ENCODE results near the gene TES. TPM values are rescaled to one million over a fixed set of nuclear protein-coding genes. Genes with fewer than 3 reads are reported as not detected.

The TES gene
- total and polyA plus RNA-seq, 2 of the 8 experiments (the other 6 are each of a cell fraction or from before 2014, with no cell fraction given) = 18.2 to 36.3 TPM

- Histone ChIP-seq H4K20me1 (replicated peaks in 1 of 2; ENCODE audit: control insufficient read depth in 1 of 2, insufficient read depth in 2 of 2, low read length in 2 of 2) (no peaks in the 10 kb centered on the region), H3K23ac (ENCODE audit: insufficient read length) (no peak overlapping the region), H3K56ac (replicated peaks; ENCODE audit: insufficient read length, low read depth, low read length) (no peak overlapping the region), H3K14ac (ENCODE audit: insufficient read length) (no peak overlapping the region), H3K79me1 (ENCODE audit: low read depth, low read length) (no peaks in the 10 kb centered on the region), H4K8ac (ENCODE audit: extremely low read depth, insufficient read depth, low read length) (no peak overlapping the region), H2AK5ac (ENCODE audit: low read depth, low read length) (no peak overlapping the region), H3K4me3 (ENCODE audit: extremely low read depth in 1 of 4, insufficient read depth in 2 of 4, low read depth in 3 of 4, low read length in 4 of 4) (no peak overlapping the region), H3K4ac (replicated peaks; ENCODE audit: insufficient read length, low read depth, low read length) (no peak overlapping the region), H3K9ac (replicated peaks in 1 of 4; ENCODE audit: extremely low read depth in 1 of 4, low read depth in 3 of 4, low read length in 3 of 4) (no peak overlapping the region), H2BK5ac (ENCODE audit: low read depth, low read length) (no peak overlapping the region), H3K18ac (ENCODE audit: extremely low read depth, low read length) (no peak overlapping the region), H3K4me1 (replicated peaks in 1 of 4; ENCODE audit: control insufficient read depth in 3 of 4, insufficient read depth in 4 of 4, low read length in 3 of 4) (peaks cover 0 to 3% (median 0%) of the 10 kb centered on the region in 4 experiments; a peak in 1 of 7 replicates), H3K79me2 (ENCODE audit: control insufficient read depth in 1 of 2, insufficient read depth in 2 of 2, low read length in 2 of 2) (no peaks in the 10 kb centered on the region), H3K27ac (ENCODE audit: low read depth, low read length) (no peak overlapping the region), H3K27me3 (replicated peaks in 1 of 4; ENCODE audit: control insufficient read depth in 3 of 4, extremely low read depth in 1 of 4, insufficient read depth in 3 of 4, low read length in 3 of 4) (peaks cover 0 to 4% (median under 1%) of the 10 kb centered on the region in 4 experiments; a peak in 3 of 7 replicates), H3K9me3 (ENCODE audit: insufficient read depth in 2 of 2, low read depth in 1 of 2, low read length in 1 of 2) (no peaks in the 10 kb centered on the region), H2BK15ac (ENCODE audit: low read length) (no peak overlapping the region), H4K5ac (ENCODE audit: insufficient read length, low read depth, low read length) (no peak overlapping the region), H2BK20ac (ENCODE audit: low read length) (no peak overlapping the region), H2BK12ac (ENCODE audit: low read depth, low read length) (no peak overlapping the region), H3K36me3 (ENCODE audit: control insufficient read depth in 2 of 4, insufficient read depth in 4 of 4, low read length in 3 of 4) (no peaks in the 10 kb centered on the region), H2BK120ac (replicated peaks; ENCODE audit: low read depth, low read length) (no peak overlapping the region), H4K91ac (replicated peaks; ENCODE audit: insufficient read length, low read length) (no peak overlapping the region), H2AFZ (ENCODE audit: low read length) (no peak overlapping the region), H3K23me2 (ENCODE audit: low read depth, low read length) (peaks cover 1% of the 10 kb centered on the region; the same call in 1 of the 2 replicates), H3K4me2 (ENCODE audit: insufficient read depth in 1 of 2, low read depth in 2 of 2, low read length in 2 of 2) (no peak overlapping the region)
- ChIA-PET POLR2A (ENCODE audit: partially characterized antibody) (no interaction called here), CTCF (ENCODE audit: partially characterized antibody) (interaction anchor here (1.0 to 1.9 kb wide), 3 partner anchors 25 to 321 kb away, joined by 3 to 7 read pairs (median 3); no protein-coding TSS in a partner anchor)
- 88% methylated on average over 1 of the region's 1 CpG; no CpG with 5 or more reads in 1 of the 2 experiments for whole genome bisulfite sequencing, 2 experiments (ENCODE audit: extremely low coverage in 1 of 2, insufficient coverage in 1 of 2, insufficient read length in 1 of 2, insufficient replicate concordance in 2 of 2, low coverage in 1 of 2, low lambda C conversion rate in 2 of 2, missing lambda C conversion rate in 1 of 2)
- no peak for TF ChIP-seq HDAC6 (IDR thresholded peaks at IDR 0.05; ENCODE audit: low read depth, low read length)
- TF ChIP-seq TAF7 (optimal IDR thresholded peaks at IDR 0.05; ENCODE audit: borderline replicate concordance, low read depth, low read length) = no peak
- no peak for TF ChIP-seq NANOG (IDR thresholded peaks at IDR 0.05; ENCODE audit: insufficient read depth, low read depth, low read length, poor library complexity, severe bottlenecking)
- no peak for TF ChIP-seq SP1 (IDR thresholded peaks at IDR 0.05; ENCODE audit: low read depth, low read length)
- no peak for TF ChIP-seq JUN (IDR thresholded peaks at IDR 0.05; ENCODE audit: low read depth, low read length)
- no peak for TF ChIP-seq FOSL1 (IDR thresholded peaks at IDR 0.05; ENCODE audit: insufficient read depth, low read depth, low read length)
- no peak for TF ChIP-seq POLR2AphosphoS5 (IDR thresholded peaks at IDR 0.05; ENCODE audit: low read depth, low read length)
- TF ChIP-seq SP4 (IDR thresholded peaks at IDR 0.05; ENCODE audit: low read length) = no peak
- TF ChIP-seq TEAD4 (IDR thresholded peaks at IDR 0.05; ENCODE audit: low read depth, low read length) = no peak
- no peak for DNase-seq (ENCODE audit: low read depth in 1 of 2, low spot score in 2 of 2)
- FAIRE-seq = no peak
Observed at GRCh38 chr7:116206141-116206540, 4.2 kb upstream of the TES start.
